ENCODE data around the gene ZKSCAN3.
"Not testable (repeated sequence)": the region's sequence is repeated elsewhere in the genome, so short reads cannot be mapped to it uniquely, and the experiment has no call there.

- TF ChIP-seq MAFK (IDR thresholded peaks at IDR 0.05; ENCODE audit: low read depth, low read length); CTCF (IDR thresholded peaks at IDR 0.05; ENCODE audit: control extremely low read depth in 1 of 3, insufficient read depth in 1 of 3, low read depth in 1 of 3, low read length in 3 of 3); ATF3 (IDR thresholded peaks at IDR 0.05; ENCODE audit: insufficient read depth, low read depth, low read length); CEBPB (IDR thresholded peaks at IDR 0.05; ENCODE audit: low read depth, low read length): not testable (repeated sequence)
Observed at GRCh38 chr6:28365590-28365989, 15.8 kb downstream of the ZKSCAN3 start.

Data from H1 (cell line).